Measurements from ENCODE around the gene ARMCX2.
A peak's percentile ranks its signal among the peaks of the same experiment; 100 is the strongest.

The ARMCX2 gene

GRCh38 chrX:101617211-101618191 is 42.1 kb downstream of the ARMCX2 start, which contains the start of gene ARMCX6:
TSS of gene ARMCX6 (minus strand) at chrX:101618000. CDS start at chrX:101616620, 1,380 bp downstream.
- no peaks in the 10 kb centered on the region for H3K36me3 ChIP-seq (ENCODE audit: low read length)
- H3K27ac ChIP-seq (ENCODE audit: low read depth, low read length): peak within 1 kb of the TSS; percentile 19; the same call in 1 of the 2 replicates
- peak within 1 kb of the TSS; percentile 73 for H3K9ac ChIP-seq (ENCODE audit: low read length)
- no peaks in the 10 kb centered on the region for H4K20me1 ChIP-seq (ENCODE audit: low read depth, low read length)
- no peaks in the 10 kb centered on the region for H3K27me3 ChIP-seq (ENCODE audit: low read length)
- no peaks in the 10 kb centered on the region for H3K9me3 ChIP-seq (ENCODE audit: insufficient read depth, low read length)
- no peaks in the 10 kb centered on the region for H3F3A ChIP-seq (ENCODE audit: insufficient read depth)
- H3K9me2 ChIP-seq (replicated peaks; ENCODE audit: insufficient read depth, low read length): no peaks in the 10 kb centered on the region
- H3K4me3 ChIP-seq (ENCODE audit: insufficient read depth, low read length, poor library complexity, severe bottlenecking): peak within 1 kb of the TSS; percentile 64
- no peaks in the 10 kb centered on the region for H3K79me2 ChIP-seq (ENCODE audit: insufficient read depth, low read length)
- peak within 1 kb of the TSS; percentile 78 for H3K4me2 ChIP-seq (ENCODE audit: low read depth, low read length, poor library complexity, severe bottlenecking)
- peak within 1 kb of the TSS; percentile 82 for H2AFZ ChIP-seq (ENCODE audit: low read depth, low read length, severe bottlenecking)
- TF ChIP-seq CTCF (IDR thresholded peaks at IDR 0.05; ENCODE audit: insufficient read depth, low read length, poor library complexity, severe bottlenecking): no peak
- no peak for TF ChIP-seq EZH2phosphoT487 (conservative IDR thresholded peaks at IDR 0.05; ENCODE audit: low read length)

GRCh38 chrX:101605728-101606127 is 53.9 kb downstream of the ARMCX2 start:
- Histone ChIP-seq H2AFZ (ENCODE audit: low read depth, low read length, severe bottlenecking) (no peak overlapping the region), H3F3A (ENCODE audit: insufficient read depth) (no peaks in the 10 kb centered on the region), H3K4me3 (ENCODE audit: insufficient read depth, low read length, poor library complexity, severe bottlenecking) (no peak overlapping the region), H3K9me2 (replicated peaks; ENCODE audit: insufficient read depth, low read length) (no peaks in the 10 kb centered on the region), H3K36me3 (ENCODE audit: low read length) (no peaks in the 10 kb centered on the region), H3K9me3 (ENCODE audit: insufficient read depth, low read length) (no peaks in the 10 kb centered on the region), H3K4me2 (ENCODE audit: low read depth, low read length, poor library complexity, severe bottlenecking) (no peak overlapping the region), H3K9ac (ENCODE audit: low read length) (no peak overlapping the region), H3K27ac (ENCODE audit: low read depth, low read length) (no peak overlapping the region), H4K20me1 (ENCODE audit: low read depth, low read length) (no peaks in the 10 kb centered on the region), H3K27me3 (ENCODE audit: low read length) (no peaks in the 10 kb centered on the region), H3K79me2 (ENCODE audit: insufficient read depth, low read length) (no peaks in the 10 kb centered on the region)
- TF ChIP-seq CTCF (IDR thresholded peaks at IDR 0.05; ENCODE audit: insufficient read depth, low read length, poor library complexity, severe bottlenecking) (no peak), EZH2phosphoT487 (conservative IDR thresholded peaks at IDR 0.05; ENCODE audit: low read length) (no peak)

All from SU-DHL-6 (cell line).